Small intestine (tissue), 7 donors: ENCODE data around the gene TFAP2C. TPM values are rescaled to one million over a fixed set of nuclear protein-coding genes. Genes with fewer than 3 reads are reported as not detected.
"Not testable (repeated sequence)": the region's sequence is repeated elsewhere in the genome, so short reads cannot be mapped to it uniquely, and the experiment has no call there.

Experiments
- DNase-seq, 2 donors: peaks; one replicate each; pipeline versions ENCODE4 v3.0.0 to v3.0.0-alpha.2; 2013
- FAIRE-seq: peaks from 2 replicates; lab custom pipeline; 2012; peaks lifted over from hg19 to GRCh38; lab: Jason Lieb, UNC
- H3K27ac ChIP-seq, 3 donors: one replicate each; pipeline ENCODE4 v1.5.1; 2013; ENCODE audit warnings: low read length in 2 of 3, mild to moderate bottlenecking in 2 of 3, control low read depth in 1 of 3, inconsistent platforms in 1 of 3, low read depth in 1 of 3, moderate library complexity in 1 of 3
- H3K27me3 ChIP-seq, 3 donors: one replicate each; pipeline ENCODE4 v1.6.1; 2013; ENCODE audit warnings: low read length in 3 of 3, inconsistent platforms in 1 of 3; ENCODE audit not compliant: control insufficient read depth in 3 of 3, insufficient read depth in 3 of 3
- H3K36me3 ChIP-seq, 3 donors: one replicate each; pipeline ENCODE4 v1.6.1; 2013; ENCODE audit warnings: low read length in 3 of 3, inconsistent platforms in 1 of 3, low read depth in 1 of 3, mild to moderate bottlenecking in 1 of 3, moderate library complexity in 1 of 3; ENCODE audit not compliant: control insufficient read depth in 3 of 3, insufficient read depth in 2 of 3
- H3K4me1 ChIP-seq, 3 donors: one replicate each; pipeline ENCODE4 v1.6.1; 2013; ENCODE audit warnings: low read length in 2 of 3, inconsistent platforms in 1 of 3, low read depth in 1 of 3, mild to moderate bottlenecking in 1 of 3, moderate library complexity in 1 of 3; ENCODE audit not compliant: control insufficient read depth in 3 of 3, insufficient read depth in 2 of 3
- H3K4me3 ChIP-seq, 3 donors: one replicate each; pipeline ENCODE4 v1.5.1; 2013; ENCODE audit warnings: low read length in 3 of 3, control low read depth in 1 of 3, inconsistent platforms in 1 of 3, low read depth in 1 of 3, mild to moderate bottlenecking in 1 of 3, moderate library complexity in 1 of 3
- H3K9me3 ChIP-seq, 2 donors: one replicate each; pipeline ENCODE4 v1.6.1; 2013; ENCODE audit warnings: low read depth in 1 of 2, low read length in 1 of 2; ENCODE audit not compliant: control insufficient read depth in 2 of 2, insufficient read depth in 1 of 2
- WGBS, 3 donors: extraction: QIAGEN DNeasy Blood & Tissue Kit; methylation state at CpG; one replicate each; pipeline ENCODE4 v1.1.7; 2013; 5-methylcytosine and 5-hydroxymethylcytosine counted together
- polyA plus RNA-seq, 4 donors: library from polyadenylated mRNA; stranded (reverse) in 3 of 4; unstranded in 1 of 4; fragments of 200-250 nt in 3 of 4; fragments of 120-200 nt in 1 of 4; gene quantifications; one replicate each; pipeline versions ENCODE4 v1.2.1 to v1.2.3, GENCODE V29; 2013
- donor health status: healthy with polysubstance abuse.
- donor health status: control.
- donor health status: control.
- donor health status: Bipolar disorder and iron deficiency.
- donor health status: healthy.

The TFAP2C gene
- polyA plus RNA-seq, 4 donors, result 0.04 to 0.18 TPM; not detected in 2

- Histone ChIP-seq H3K4me3 (no peak overlapping the region), H3K27ac (no peak overlapping the region), H3K36me3 (no peaks in the 10 kb centered on the region), H3K9me3 (no peaks in the 10 kb centered on the region), H3K27me3 (no peaks in the 10 kb centered on the region), H3K4me1 (no peaks in the 10 kb centered on the region)
- DNase-seq (no peak), FAIRE-seq (no peak)
- 89 to 92% (median 90%) methylated on average over 11 of the region's 11 CpGs for WGBS, 3 donors
Measured at GRCh38 chr20:56607061-56607704, 21.9 kb upstream of the TFAP2C start.

GRCh38 chr20:56608376-56608775 lies 20.7 kb upstream of the TFAP2C start:
- H3K27me3 ChIP-seq, result no peaks in the 10 kb centered on the region

GRCh38 chr20:56609321-56609720 lies 19.8 kb upstream of the TFAP2C start:
- no peak overlapping the region for H3K27ac ChIP-seq
- no peaks in the 10 kb centered on the region for H3K36me3 ChIP-seq
- no peak overlapping the region for H3K4me3 ChIP-seq
- H3K27me3 ChIP-seq, result no peaks in the 10 kb centered on the region
- FAIRE-seq, result no peak
- no peaks in the 10 kb centered on the region for H3K4me1 ChIP-seq
- no peak for DNase-seq
- WGBS, 3 donors, result 52 to 59% (median 59%) methylated on average over 3 of the region's 3 CpGs
- no peaks in the 10 kb centered on the region for H3K9me3 ChIP-seq

More at GRCh38 chr20:56608376-56608775, 20.7 kb upstream of the TFAP2C start:
- Histone ChIP-seq H3K9me3 (no peaks in the 10 kb centered on the region), H3K4me3 (no peak overlapping the region), H3K27ac (no peak overlapping the region), H3K36me3 (no peaks in the 10 kb centered on the region), H3K4me1 (no peaks in the 10 kb centered on the region)
- DNase-seq (no peak), FAIRE-seq (no peak)
- WGBS, 3 donors, result 79 to 93% (median 93%) methylated on average over 3 of the region's 3 CpGs

GRCh38 chr20:56610098-56610497 lies 19.0 kb upstream of the TFAP2C start:
- H3K27me3 ChIP-seq, result no peaks in the 10 kb centered on the region
- FAIRE-seq (no peak), DNase-seq (no peak)
- no peak overlapping the region for H3K4me3 ChIP-seq
- no peak overlapping the region for H3K27ac ChIP-seq
- 81 to 90% (median 85%) methylated on average over 6 of the region's 6 CpGs for whole genome bisulfite sequencing, 3 donors
- H3K4me1 ChIP-seq, result no peaks in the 10 kb centered on the region
- H3K9me3 ChIP-seq, result no peaks in the 10 kb centered on the region
- H3K36me3 ChIP-seq, result no peaks in the 10 kb centered on the region

- no peaks in the 10 kb centered on the region for H3K27me3 ChIP-seq
- FAIRE-seq, result no peak
- DNase-seq, result no peak
- 97 to 100% (median 98%) methylated on average over 2 of the region's 2 CpGs for WGBS, 3 donors
- H3K27ac ChIP-seq, result no peak overlapping the region
- H3K4me3 ChIP-seq, result no peak overlapping the region
- no peaks in the 10 kb centered on the region for H3K4me1 ChIP-seq
- no peaks in the 10 kb centered on the region for H3K9me3 ChIP-seq
- H3K36me3 ChIP-seq, result no peaks in the 10 kb centered on the region
Measured at GRCh38 chr20:56614196-56614595, 14.9 kb upstream of the TFAP2C start.

GRCh38 chr20:56616716-56617115 lies 12.4 kb upstream of the TFAP2C start:
- DNase-seq (no peak), FAIRE-seq (no peak)
- 37 to 38% (median 37%) methylated on average over 6 of the region's 6 CpGs for WGBS, 3 donors
- H3K27ac ChIP-seq, result no peak overlapping the region
- no peaks in the 10 kb centered on the region for H3K4me1 ChIP-seq
- no peaks in the 10 kb centered on the region for H3K27me3 ChIP-seq
- H3K4me3 ChIP-seq, result no peak overlapping the region
- H3K36me3 ChIP-seq, result no peaks in the 10 kb centered on the region
- H3K9me3 ChIP-seq, result no peaks in the 10 kb centered on the region

GRCh38 chr20:56617489-56617888 lies 11.6 kb upstream of the TFAP2C start:
- no peak overlapping the region for H3K4me3 ChIP-seq
- H3K27ac ChIP-seq, result no peak overlapping the region
- H3K4me1 ChIP-seq, result no peaks in the 10 kb centered on the region
- no peaks in the 10 kb centered on the region for H3K27me3 ChIP-seq
- 82 to 86% (median 83%) methylated on average over 4 of the region's 4 CpGs for WGBS, 3 donors
- DNase-seq (no peak), FAIRE-seq (no peak)
- no peaks in the 10 kb centered on the region for H3K9me3 ChIP-seq
- H3K36me3 ChIP-seq, result no peaks in the 10 kb centered on the region

GRCh38 chr20:56621730-56622129 lies 7.4 kb upstream of the TFAP2C start:
- H3K27me3 ChIP-seq, result peaks cover 12 to 28% (median 25%) of the 10 kb centered on the region in 3 donors
- H3K4me1 ChIP-seq, result no peaks in the 10 kb centered on the region
- DNase-seq, result no peak
- no peak for FAIRE-seq
- 55 to 69% (median 67%) methylated on average over 2 of the region's 2 CpGs for WGBS, 3 donors
- no peaks in the 10 kb centered on the region for H3K9me3 ChIP-seq
- no peaks in the 10 kb centered on the region for H3K36me3 ChIP-seq
- H3K4me3 ChIP-seq, result no peak overlapping the region
- H3K27ac ChIP-seq, result no peak overlapping the region

GRCh38 chr20:56623930-56624329 lies 5.2 kb upstream of the TFAP2C start:
- H3K27ac ChIP-seq, H3K36me3 ChIP-seq, H3K4me3 ChIP-seq, H3K4me1 ChIP-seq, FAIRE-seq, DNase-seq, H3K9me3 ChIP-seq: not testable (repeated sequence)
- 94 to 95% (median 94%) methylated on average over 10 of the region's 10 CpGs for WGBS, 3 donors
- peaks cover 29 to 50% (median 41%) of the 10 kb centered on the region in 3 donors for H3K27me3 ChIP-seq
